Globus pallidus (tissue), 1 donor: ENCODE results near the gene ANKRD44.
A peak's percentile ranks its signal among the peaks of the same experiment; 100 is the strongest.
"Not testable (repeated sequence)": the region's sequence is repeated elsewhere in the genome, so short reads cannot be mapped to it uniquely, and the experiment has no call there.

ENCODE experiments used
- DNase-seq: peaks from one replicate; pipeline ENCODE4 v3.0.0-alpha.2; 2015; ENCODE audit warnings: low spot score

The ANKRD44 gene

DNA sequence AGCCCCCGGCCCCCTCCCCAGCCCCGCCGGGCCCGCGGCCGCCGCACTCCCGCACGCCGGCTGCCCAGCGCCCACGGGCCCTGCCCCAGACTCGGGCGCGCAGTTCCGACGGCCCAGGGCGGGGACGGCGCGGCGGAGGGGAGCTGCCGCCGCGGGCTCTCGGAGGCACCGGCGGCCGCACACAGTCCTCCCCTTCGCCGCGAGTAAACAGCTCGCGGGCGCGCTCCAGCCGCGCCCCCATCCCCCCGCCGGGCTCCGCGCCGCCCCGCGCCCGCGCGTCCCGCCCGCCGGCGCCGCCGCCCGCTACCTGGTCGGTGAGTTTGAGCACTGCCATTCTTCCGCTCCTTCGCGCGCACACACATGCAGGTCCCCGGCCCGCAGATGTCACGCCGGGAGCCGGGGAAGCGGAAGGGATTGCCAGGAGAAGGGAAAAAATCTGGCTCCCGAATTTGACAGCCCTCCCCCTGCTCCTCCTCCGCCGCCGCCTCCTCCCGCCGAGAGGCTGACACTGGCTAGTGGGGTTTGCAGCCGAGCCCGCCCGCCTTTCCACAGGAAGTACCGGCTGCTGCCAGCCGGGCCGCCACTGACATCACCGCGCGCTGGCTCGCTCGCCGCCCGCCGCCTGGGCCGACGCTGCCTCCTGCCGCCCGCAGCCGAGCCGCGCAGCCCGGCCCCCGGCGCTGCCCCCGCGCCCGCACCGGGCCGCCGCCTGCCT is at the start of gene ANKRD44:
ANKRD44 (minus strand) TSS at position 510 of the 715 bp plus-strand sequence; CDS start at position 334, 176 bp downstream.
- peak; percentile 88 for DNase-seq

- no peak for DNase-seq
These were observed 49.3 kb upstream of the ANKRD44 start for GRCh38 chr2:197359859-197360258.

- no peak for DNase-seq
These were observed 48.4 kb upstream of the ANKRD44 start for GRCh38 chr2:197358931-197359330.

DNA sequence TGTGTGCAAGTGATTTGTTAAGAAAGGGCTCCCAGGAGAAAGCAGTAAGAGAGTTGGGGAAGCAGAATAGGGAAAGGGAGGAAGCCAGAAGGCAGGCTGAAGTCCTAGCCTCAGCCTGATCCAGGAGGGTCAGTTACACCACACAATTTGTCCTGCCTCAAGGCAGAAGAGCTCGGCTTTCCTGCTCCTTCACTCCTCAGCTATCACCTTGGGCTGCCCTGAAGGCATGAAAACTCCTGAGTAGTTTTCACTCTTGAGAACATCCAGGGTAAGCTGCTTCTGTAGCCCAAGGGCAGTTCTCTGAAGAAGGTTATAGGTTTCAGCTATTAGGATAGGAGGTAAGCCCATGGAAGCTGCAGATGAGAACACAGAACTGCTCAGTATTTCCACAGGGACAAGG is 47.4 kb upstream of the ANKRD44 start:
- no peak for DNase-seq

- DNase-seq = no peak
These were observed 45.6 kb upstream of the ANKRD44 start for GRCh38 chr2:197356136-197356535.

DNA sequence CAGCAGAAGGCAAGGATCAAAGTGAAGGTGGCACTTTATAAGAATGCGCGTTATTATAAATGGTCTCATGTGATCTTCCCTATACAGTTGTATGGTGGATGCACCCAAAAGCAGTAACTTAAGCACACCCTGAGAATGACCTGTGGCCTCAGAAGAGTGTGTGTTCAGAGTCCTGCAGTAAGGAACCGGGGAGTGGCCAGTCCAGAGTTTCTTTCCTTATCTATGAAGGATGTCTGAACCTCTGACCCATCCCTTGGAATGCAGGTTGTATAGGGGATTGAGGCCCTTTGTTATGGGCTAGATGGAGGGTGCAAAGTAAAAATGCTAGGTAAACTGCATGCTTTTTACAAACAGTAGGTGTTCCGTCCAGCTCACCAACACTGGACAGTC is 43.6 kb upstream of the ANKRD44 start:
- no peak for DNase-seq

DNA sequence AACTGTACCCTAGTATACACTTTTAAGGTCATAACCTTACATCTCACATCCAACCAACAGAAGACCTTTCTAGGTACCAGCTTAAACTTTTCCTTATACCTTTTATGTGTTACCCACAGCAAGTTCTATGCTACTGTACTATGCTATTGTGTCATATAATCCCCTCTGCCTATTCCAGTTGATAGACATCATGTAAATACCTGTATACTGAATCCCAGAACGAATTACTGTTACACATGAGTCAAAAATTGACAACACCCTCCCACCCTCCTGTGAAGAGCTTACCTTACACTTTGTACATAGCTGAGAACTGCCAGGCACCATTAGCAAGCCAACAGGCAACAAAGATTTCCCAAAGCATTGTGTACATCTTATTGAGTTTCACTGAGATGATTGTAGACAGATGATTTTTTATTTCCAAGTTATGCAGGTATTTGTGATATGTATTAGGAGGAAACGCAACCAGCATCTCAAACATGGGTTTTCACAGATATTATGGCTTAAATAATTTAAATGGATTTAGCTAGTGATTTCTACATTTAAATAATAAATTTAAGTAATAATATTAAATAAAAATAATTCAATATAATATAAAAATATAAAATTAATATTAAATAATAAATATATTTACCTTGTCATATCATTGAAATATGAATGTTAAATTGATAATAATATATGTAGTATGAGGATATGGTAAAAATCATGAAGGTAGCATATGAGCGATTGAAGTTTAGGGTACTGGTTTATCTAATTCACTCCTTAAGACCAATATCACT is 43.0 kb upstream of the ANKRD44 start:
- no peak for DNase-seq

- peak; percentile 24 for DNase-seq
These were observed 39.1 kb upstream of the ANKRD44 start for GRCh38 chr2:197349699-197350098.

DNA sequence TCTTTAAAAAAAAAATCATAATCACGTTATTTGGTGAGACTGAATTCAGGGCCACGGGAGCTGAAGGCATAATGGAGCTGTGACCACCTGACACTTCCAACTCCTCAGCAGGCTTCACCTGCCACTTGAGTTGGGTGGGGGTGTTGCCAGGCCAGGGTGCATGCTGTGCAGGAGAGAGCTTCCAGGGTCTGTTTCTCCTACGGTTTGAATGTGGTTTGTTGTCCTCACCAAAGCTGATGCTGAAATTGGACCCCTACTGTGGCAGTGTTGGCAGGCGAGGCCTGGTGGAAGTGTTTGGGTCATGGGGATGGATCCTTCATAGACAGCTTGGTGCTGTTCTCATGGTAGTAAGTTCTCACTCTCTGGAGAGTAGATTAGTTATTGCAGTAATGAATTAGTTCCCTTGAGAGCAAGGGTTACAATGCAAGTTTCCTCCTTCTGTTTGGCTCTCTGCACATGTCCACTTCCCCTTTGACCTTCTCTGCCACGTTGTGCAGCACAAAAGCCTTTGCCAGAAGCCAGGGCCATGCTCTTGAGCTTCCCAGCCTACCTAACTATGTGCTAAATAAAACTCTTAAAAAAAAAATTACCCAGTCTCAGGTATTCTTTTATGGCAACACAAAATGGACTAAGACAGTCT is 38.3 kb upstream of the ANKRD44 start:
- DNase-seq = no peak

DNA sequence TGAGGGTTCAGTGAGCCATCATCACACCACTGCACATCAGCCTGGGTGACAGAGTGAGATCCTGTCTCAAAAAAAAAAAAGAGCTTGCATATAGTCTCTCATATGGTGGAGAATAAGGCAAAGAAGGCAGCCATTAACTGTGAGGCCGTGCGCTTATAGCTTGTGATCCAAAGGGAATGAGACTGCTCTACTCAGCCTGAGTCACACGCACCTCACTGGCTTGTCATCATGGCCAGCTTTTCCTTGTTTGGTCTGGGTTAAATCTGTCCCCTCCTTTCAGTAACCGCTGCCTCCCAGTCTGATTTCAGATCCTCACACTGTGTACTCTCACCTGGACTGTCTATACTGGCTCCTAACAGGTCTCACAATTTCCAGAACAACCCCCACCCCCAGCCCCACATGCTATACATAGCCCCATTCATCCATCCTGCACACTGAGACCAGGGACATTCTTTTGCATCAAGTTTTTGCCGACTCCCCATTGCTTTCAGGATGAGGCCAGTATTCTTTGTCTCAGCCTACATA is 35.3 kb upstream of the ANKRD44 start:
- no peak for DNase-seq

DNA sequence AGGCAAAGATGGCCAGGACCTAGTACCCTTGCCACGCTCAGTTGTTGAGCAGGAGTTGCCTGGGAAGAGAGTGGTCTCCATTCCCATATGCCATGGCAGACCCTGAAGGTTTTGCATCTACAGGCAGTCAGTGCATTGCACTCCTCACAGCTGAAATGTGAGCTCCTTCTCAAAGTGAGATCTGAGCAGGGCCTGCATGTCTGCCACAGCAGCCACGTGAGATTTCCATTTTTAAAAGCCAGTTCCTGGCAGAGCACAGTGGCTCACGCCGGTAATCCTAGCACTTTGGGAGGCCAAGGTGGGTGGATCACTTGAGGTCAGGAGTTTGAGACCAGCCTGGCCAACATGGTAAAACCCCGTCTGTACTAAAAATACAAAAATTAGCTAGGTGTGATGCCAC is 33.4 kb upstream of the ANKRD44 start:
- not testable (repeated sequence) for DNase-seq

- DNase-seq = no peak
These were observed 30.0 kb upstream of the ANKRD44 start for GRCh38 chr2:197340591-197340990.

- DNase-seq = no peak
These were observed 29.1 kb upstream of the ANKRD44 start for GRCh38 chr2:197339496-197340220.

DNA sequence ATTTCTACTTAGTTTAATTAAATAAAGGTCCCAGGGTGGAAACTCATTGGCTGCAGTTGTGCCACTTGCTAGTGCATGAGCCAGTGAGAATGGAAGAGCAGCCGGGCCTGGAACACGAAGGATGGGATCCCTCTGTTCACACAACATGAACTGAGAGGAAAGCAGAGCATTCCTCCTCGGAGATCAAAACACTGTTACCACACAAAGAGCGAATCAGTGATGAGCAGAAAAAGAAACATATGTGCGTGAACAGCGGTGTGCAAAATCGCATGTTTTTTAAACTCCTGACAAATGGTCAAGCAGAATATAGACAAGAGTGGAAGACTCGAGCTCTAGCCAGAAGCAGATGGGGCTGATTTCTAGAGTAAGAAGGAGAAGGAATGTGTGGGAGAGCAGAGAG is 28.4 kb upstream of the ANKRD44 start:
- no peak for DNase-seq

DNA sequence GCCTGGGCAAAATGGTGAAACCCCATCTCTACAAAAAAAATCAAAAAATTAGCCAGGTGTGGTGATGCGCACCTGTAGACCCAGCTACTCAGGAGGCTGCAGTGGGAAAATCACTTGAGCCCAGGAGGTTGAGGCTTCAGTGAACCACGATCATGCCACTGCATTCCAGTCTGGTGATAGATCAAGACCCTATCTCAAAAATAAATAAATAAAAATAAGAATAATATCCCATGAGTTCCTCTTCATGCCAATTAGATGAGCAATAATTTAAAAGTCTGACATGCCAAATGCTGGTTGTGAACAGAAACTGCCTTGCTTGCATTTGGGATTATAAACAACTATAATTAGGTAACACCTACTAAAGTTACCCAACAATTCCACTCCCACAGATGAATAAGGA is 22.1 kb upstream of the ANKRD44 start:
- DNase-seq = no peak

DNA sequence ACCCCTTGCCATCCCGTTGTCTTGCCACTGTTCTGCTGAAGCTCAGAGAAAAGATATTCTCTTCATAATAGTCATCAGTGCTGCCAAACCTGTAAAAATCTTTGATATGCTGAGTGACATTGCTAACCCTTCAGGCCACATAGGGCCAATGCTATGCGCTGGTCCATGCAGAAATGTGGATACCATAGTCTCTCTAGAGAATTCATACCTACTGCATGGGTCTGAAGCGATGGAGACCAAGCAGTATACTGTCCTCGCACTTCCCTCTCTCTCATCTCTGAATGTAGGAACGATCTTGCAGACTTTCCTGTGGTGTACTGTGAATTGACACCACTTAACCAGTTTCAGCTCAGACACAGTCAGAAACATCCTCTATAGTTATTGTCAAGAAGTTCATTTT is 17.9 kb upstream of the ANKRD44 start:
- no peak for DNase-seq

DNA sequence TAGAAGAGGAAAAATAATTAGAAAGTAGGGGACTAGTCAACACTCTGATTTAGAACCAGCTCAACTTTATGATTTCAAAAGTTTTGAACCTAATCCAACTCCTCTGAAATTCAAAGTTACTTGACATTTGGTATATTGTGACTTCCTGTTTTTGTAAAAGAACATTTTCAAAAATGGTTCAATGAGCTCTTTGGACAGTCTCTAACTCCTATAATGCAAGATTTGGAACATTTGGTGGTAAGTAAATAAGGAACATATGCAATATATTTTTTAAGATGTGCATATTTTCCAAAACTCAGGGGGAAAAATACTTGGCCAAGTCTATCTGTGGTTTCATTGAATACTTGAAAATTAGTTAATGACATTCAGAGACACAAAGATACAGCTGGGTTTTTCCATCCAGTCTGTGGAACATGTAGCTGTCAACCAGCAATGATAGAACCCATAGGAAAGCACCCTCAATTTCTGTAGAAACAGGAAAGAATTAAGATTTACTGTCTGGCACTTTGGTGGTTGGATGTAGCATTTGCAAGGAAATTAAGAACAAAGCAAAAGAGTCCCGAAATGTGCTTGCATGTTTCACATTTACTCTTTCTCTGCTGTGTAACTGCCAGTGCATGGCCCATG is 17.0 kb upstream of the ANKRD44 start:
- DNase-seq = no peak

- DNase-seq = no peak
These were observed 16.5 kb upstream of the ANKRD44 start for GRCh38 chr2:197327073-197327471.

- no peak for DNase-seq
These were observed 14.2 kb upstream of the ANKRD44 start for GRCh38 chr2:197324801-197325200.

- no peak for DNase-seq
These were observed 12.4 kb upstream of the ANKRD44 start for GRCh38 chr2:197322724-197323720.
